ELF-1 (cell line): ENCODE results near the gene PHOX2B.
"Not testable (repeated sequence)": the region's sequence is repeated elsewhere in the genome, so short reads cannot be mapped to it uniquely, and the experiment has no call there.

Experiments used
- DNase-seq: peaks from one replicate; pipeline ENCODE4 v3.0.0-alpha.2; 2016; ENCODE audit warnings: low read depth, low spot score

Gene PHOX2B

GRCh38 chr4:41712425-41712824, 36.1 kb downstream of the PHOX2B start:
- no peak for DNase-seq

GRCh38 chr4:41711654-41712053, 36.9 kb downstream of the PHOX2B start:
- DNase-seq = not testable (repeated sequence)

- DNase-seq = no peak
These were observed 38.6 kb downstream of the PHOX2B start for GRCh38 chr4:41709844-41710481.

GRCh38 chr4:41703785-41704184, 44.7 kb downstream of the PHOX2B start:
- no peak for DNase-seq

- no peak for DNase-seq
These were observed 45.8 kb downstream of the PHOX2B start for GRCh38 chr4:41702770-41703169.

- DNase-seq = no peak
These were observed 46.5 kb downstream of the PHOX2B start for GRCh38 chr4:41701983-41702382.

- no peak for DNase-seq
These were observed 51.8 kb downstream of the PHOX2B start for GRCh38 chr4:41696763-41697162.

GRCh38 chr4:41696131-41696530, 52.4 kb downstream of the PHOX2B start:
- no peak for DNase-seq
